HG03378 (cell line): Measurements from ENCODE around the gene AKIP1.
"Not testable (repeated sequence)": the region's sequence is repeated elsewhere in the genome, so short reads cannot be mapped to it uniquely, and the experiment has no call there.

ENCODE experiments used
- ATAC-seq: cut with Tn5 transposase; IDR thresholded peaks from one replicate; pipeline ENCODE4 v1.9.1; 2021; ENCODE audit warnings: mild to moderate bottlenecking, moderate library complexity; ENCODE audit not compliant: unreplicated experiment

AKIP1 gene

GRCh38 chr11:8911029-8911823, at the start of gene AKIP1:
Gene AKIP1 (plus strand): TSS chr11:8911189. CDS start chr11:8911450, 261 bp downstream.
- no peak for ATAC-seq

GRCh38 chr11:8863838-8864237, 47.2 kb upstream of the AKIP1 start:
- ATAC-seq: no peak

GRCh38 chr11:8865304-8865703, 45.7 kb upstream of the AKIP1 start:
- ATAC-seq: no peak

GRCh38 chr11:8867035-8867434, 44.0 kb upstream of the AKIP1 start:
- ATAC-seq: no peak

GRCh38 chr11:8867931-8868631, 42.9 kb upstream of the AKIP1 start:
- no peak for ATAC-seq

- ATAC-seq: no peak
Observed at GRCh38 chr11:8870411-8871170, 40.4 kb upstream of the AKIP1 start.

- no peak for ATAC-seq
Observed at GRCh38 chr11:8871171-8871775, 39.7 kb upstream of the AKIP1 start.

- ATAC-seq: no peak
Observed at GRCh38 chr11:8871962-8872361, 39.0 kb upstream of the AKIP1 start.

GRCh38 chr11:8873741-8874405, 37.1 kb upstream of the AKIP1 start:
- no peak for ATAC-seq

- ATAC-seq: no peak
Observed at GRCh38 chr11:8878771-8879170, 32.2 kb upstream of the AKIP1 start.

- not testable (repeated sequence) for ATAC-seq
Observed at GRCh38 chr11:8881585-8881984, 29.4 kb upstream of the AKIP1 start.

- no peak for ATAC-seq
Observed at GRCh38 chr11:8886322-8886721, 24.7 kb upstream of the AKIP1 start.

- not testable (repeated sequence) for ATAC-seq
Observed at GRCh38 chr11:8891185-8891584, 19.8 kb upstream of the AKIP1 start.

- ATAC-seq: no peak
Observed at GRCh38 chr11:8899119-8899753, 11.8 kb upstream of the AKIP1 start.

- no peak for ATAC-seq
Observed at GRCh38 chr11:8905528-8906165, 5.3 kb upstream of the AKIP1 start.

GRCh38 chr11:8907116-8907515, 3.9 kb upstream of the AKIP1 start:
- no peak for ATAC-seq

- ATAC-seq: no peak
Observed at GRCh38 chr11:8908099-8908498, 2.9 kb upstream of the AKIP1 start.

GRCh38 chr11:8910649-8911026, 351 bp upstream of the AKIP1 start:
- no peak for ATAC-seq

- peak; percentile 33 for ATAC-seq
Observed at GRCh38 chr11:8913961-8914660, 3.1 kb downstream of the AKIP1 start.
